HG03175 (cell line): ENCODE data around the gene CCDC172.

ENCODE experiments used
- ATAC-seq: cut with Tn5 transposase; IDR thresholded peaks from one replicate; pipeline ENCODE4 v1.9.1; 2021; ENCODE audit warnings: mild to moderate bottlenecking, moderate library complexity; ENCODE audit not compliant: unreplicated experiment

Gene CCDC172, protein sequence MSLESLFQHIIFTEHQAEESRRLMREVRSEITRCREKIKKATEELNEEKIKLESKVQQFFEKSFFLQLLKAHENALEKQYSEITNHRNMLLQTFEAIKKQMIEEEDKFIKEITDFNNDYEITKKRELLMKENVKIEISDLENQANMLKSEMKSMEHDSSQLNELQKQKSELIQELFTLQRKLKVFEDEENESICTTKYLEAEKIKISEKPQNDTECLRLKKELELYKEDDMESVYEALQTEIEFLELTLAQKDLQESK

DNA sequence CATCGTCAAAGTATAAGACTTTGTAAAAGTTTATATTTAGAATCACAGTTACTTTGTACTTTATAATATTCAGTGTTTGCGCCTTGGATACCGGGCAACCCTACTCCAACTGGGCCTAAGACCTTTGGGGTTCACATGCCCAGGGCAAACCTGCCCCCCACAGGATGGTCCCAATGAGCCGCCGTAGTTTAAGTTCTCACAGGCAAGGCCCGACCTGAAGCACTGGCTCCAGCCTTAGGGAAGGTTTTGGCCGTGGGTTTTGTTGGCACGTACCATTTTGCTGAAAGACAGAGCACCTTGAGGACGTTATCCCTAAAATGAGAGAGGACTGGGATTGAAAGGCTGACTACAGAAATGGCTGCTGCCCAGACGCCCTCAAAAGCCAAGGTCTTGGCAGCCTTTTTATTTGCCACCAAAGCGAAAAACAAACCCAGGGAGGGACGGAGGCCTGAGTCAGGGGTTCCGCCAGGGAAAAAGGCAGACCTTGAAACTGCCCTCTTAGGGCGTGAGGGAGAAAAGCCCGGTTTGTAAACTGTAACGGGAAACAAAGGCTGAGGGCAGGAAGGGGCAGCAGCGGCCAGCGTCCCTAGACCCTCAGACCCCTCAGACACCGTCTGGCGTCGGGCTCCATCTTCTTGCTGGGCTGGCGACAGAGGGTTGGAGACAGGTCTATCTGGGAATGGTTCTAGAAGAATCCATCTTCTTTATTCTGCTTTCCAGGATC is at the start of gene CCDC172:
TSS of gene CCDC172 (plus strand) at position 222 of the 724 bp plus-strand sequence. CDS start 564 bp downstream, outside the sequence.
- no peak for ATAC-seq

DNA sequence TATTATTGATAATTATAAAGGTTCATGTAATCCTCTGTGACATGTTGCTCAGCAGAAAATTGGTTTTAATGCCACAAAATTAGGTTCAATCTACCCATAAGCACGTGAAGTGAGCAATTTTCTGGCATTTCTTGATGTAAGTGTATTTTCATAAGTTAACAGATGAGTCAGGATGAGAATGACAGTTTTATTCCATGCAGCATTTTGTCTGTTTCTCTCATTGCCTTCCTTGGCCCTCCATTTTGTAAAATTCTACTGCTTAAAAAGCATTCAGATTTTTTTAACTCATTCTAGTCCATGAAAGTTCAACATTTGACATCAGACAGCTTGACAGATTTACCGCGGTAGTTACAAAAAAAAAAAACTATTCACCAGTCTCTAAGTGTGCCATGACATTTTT is 47.3 kb upstream of the CCDC172 start:
- no peak for ATAC-seq

DNA sequence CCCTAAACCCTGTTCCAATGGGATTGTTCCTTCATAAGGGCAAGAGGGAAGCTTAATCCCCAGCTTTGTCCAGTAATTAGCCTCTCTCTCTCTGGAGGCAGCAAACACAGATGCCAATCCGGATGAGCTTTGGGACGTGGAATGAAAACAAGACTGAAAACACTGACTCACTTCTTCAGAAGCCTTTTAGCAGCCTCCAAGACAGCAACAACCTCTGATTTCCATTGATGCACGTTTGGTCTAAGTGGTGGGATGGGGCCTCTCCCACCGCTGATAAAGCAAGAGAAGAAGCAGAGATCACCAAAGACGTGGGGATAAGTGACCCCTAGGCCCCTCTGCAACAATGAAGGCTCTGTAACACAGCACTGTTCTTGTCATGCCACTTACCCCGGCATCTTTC is 45.4 kb upstream of the CCDC172 start:
- no peak for ATAC-seq

DNA sequence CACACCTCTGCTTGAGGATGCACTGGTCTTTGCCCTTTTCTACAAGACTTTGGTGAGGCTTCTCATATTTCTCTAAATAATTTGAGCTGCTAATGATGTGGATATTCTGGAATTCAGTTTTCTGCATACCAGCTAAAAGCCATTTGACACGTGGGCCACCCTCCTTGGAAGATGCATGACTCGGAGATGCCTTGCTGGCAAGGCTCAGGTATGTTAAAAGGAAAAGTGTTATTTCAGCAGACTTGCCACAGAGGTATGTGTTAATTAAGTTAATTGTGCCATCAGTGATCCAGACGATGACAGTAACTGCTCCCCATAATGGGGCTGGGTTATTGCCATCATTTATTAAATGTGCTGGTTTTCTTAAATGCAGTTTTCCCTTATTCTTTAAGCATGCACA is 42.5 kb upstream of the CCDC172 start:
- no peak for ATAC-seq

DNA sequence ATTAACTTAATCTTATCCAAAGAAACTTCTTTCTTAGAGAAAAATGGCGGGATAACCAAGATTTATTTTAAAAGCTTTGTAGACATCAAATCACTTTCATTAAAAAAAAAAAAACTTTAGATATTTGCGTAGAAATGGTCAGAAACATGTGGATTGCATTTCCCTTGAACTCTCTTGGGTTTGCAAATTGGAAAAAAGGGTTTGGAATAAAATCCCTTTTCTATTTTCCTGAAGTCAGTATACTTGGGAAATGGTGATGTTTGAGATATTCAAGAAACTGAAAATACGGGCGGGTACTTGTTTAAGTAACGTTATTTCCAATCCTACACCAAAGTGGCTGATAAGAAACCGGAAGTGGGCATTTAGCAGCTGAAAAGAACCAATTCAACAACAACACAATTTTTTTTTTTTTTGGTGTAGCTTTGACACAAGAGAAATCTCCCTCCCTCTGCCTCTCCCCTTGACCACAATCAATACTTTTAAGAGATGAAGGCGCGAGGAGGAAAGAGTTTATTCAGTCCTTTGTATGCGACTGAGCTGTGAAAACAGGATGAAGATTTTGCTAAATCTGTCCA is 37.5 kb upstream of the CCDC172 start:
- ATAC-seq, result no peak

DNA sequence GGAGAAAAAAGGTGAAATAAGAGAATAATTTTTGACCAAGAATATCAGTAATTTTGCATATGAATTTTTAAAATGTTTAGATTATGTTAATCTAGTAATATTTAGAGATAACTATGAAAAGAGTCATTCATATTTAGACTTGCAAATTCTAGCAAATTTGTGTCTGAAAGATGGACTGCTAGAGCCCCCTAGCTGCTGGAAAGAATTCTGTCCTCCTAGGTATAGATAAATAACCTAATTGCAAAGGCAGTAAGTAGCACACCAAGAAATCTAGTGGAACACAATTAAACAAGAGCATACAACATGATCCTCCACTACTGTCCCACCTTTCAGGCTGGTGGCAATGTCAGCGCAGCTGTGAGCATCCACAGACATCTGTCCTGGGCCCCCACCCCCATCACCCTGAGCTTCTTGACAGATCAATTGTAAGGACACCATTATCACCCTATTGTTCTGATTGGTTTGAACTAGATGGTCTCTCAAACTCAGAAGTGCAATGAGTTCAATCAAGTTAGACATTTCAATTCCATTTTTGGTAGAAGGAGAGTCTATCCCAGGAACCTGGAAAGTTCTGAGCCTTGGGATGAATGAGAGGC is 36.2 kb upstream of the CCDC172 start:
- no peak for ATAC-seq

DNA sequence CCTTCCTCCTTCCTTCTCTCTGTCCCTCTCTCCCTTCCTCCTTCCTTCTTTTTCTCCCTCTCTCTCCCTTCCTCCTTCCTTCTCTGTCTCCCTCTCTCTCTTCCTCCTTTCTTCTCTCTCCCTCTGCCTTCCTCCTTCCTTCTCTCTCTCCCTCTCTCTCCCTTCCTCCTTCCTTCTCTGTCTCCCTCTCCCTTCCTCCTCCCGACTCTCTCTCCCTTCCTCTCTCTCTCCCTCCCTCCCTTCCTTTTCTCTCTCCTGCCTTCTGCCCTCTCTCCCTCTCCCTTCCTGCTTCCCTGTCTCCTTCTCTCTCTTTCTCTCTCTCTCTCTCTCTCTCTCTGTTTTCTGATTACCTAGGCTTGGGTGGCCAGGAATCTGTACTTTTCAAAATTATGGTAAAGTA is 34.6 kb upstream of the CCDC172 start:
- ATAC-seq, result no peak

DNA sequence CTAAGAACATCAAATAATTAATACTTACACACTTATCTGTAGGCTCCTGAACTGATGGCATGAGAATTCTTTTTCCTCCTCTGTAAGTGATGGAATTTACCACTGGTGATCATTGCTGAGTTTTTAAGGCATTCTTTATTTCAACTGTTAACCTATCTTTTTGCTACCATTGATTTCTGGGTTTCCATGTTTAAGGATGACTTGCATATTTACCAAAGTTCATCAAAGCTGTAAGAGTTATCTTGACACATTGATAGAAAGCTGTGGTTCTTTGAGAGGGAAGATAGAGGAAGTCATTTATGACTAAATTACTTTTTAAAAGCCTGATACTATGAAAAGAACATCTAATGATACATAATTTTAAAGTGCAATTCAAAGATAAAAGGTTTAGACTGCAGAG is 31.8 kb upstream of the CCDC172 start:
- no peak for ATAC-seq

DNA sequence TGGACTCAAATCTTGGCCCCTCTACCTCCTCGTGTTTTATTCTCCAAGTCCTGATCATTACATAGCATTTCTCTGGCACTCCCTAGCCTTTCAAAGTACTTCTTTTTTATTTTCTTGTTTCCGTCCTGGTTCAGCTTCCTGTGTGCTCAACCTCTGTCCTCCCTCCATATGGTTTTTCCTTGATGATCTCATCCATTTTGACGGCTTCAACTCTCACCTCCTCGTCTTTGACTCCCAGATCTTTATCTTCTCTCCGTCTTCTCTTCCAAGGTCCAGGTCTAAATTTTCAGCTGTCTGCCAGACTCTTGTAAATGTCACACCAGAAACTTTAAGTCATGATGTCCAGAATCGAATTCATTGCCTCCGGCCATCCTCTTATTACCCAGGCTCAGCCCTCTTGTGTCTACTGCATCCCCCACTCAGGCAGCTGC is 27.9 kb upstream of the CCDC172 start:
- no peak for ATAC-seq

DNA sequence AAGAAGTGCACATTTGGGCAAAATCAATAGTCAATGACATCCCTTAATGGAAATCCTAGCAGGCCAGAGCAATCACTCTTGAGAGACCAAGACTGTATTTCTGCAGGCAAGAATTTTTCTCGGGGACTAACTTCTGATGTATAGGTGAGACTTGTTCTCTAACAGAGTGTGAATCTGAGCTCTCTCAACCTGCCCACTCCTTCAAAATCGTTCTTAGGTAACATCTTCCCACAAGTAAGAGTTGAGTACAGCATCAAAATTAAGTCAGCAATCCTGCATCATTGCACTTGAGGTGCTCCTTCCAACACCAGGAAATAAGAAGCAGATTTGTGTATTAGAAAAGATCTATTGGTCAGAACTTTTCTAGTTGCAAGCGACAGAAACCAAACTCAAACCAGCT is 25.7 kb upstream of the CCDC172 start:
- ATAC-seq, result no peak

DNA sequence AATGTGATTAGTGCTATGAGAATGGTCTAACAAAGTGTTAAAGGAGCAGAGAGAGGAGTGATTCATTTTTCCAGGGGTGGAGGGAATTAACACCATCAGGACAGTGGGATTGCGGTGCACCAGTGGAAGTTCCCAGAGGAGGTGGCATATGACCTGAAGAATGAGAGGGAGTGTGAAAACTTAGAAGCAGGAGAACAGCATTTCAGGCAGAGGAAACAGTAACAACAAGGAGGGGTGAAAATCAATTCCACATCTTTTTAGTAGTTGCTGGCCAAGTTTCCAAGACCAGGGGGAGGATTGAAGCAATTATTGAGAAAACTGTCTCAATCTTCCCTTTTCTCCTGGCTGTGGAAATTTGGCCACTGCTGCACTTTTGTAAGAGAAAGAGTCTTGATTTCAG is 23.7 kb upstream of the CCDC172 start:
- ATAC-seq, result no peak

DNA sequence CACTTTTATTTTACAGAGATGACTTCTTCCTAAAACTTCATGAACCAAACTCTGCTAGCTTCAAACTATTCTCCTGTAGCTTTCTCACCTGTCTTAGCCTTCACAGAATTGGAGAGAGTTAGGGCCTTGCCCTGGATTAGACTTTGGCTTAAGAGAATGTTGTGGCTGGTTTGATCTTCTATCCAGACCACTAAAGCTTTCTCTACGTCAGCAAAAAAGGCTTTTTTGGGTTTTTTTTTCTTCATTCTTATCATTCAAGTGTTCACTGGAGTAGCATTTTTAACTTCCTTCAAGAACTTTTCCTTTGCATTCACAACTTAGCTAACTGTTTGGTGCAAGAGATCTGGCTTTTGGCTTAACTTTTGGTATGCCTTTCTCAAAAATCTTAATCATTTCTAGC is 19.3 kb upstream of the CCDC172 start:
- ATAC-seq, result no peak

DNA sequence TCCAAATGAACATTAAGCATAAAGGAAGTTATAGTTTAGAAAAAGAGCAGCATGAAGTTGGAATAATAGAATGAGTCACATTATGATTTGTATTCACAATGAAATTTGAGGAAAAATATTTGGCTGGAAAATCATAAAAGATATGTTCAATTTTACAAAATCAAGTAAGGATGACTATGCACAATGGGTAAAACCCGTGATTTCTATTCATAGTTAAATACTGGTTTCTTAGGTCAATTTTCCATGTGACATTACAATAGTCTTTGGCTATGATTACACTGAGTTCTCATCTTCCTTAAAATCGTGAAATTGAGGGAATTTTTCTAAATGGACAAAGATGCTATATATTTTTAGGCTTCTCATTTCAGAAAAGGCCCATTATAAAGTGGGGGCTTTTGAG is 17.4 kb upstream of the CCDC172 start:
- ATAC-seq, result no peak

DNA sequence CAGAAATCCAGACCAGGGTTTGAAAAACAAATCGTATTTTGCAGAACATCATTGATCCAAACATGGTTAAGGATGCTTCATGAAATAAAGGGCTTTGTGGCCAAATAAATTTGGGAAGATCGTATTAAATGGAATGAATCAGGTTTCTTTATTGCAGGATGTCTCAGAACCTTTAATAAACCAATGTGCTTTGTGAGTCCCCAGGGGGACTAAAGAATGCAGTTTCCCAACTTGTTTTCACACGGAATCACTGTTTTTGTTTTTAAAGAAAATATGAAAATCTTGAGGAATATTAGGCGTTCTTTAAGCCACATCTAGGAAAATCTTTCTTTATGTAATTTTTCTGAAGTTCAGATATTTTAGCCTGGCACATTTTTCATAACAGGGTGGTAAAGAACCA is 16.8 kb upstream of the CCDC172 start:
- ATAC-seq, result no peak

DNA sequence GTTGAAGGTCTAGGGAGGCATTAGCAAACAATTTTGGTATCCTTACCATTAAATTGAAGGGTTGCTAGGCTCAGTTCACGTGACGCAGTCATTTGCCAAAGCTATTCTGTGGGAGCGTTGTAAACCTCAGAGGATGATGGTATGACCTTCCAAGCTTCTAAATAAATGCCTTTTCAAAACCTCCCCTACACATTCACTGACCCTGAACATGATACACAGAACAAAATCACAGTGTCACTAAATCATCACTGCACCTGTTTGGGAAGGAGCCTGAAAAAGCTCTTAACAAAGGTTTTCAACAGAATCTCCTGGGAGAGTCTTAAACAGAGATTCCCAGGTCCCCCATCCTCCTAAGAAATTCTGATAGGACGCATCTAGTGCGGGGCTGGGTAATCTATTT is 13.2 kb upstream of the CCDC172 start:
- no peak for ATAC-seq

DNA sequence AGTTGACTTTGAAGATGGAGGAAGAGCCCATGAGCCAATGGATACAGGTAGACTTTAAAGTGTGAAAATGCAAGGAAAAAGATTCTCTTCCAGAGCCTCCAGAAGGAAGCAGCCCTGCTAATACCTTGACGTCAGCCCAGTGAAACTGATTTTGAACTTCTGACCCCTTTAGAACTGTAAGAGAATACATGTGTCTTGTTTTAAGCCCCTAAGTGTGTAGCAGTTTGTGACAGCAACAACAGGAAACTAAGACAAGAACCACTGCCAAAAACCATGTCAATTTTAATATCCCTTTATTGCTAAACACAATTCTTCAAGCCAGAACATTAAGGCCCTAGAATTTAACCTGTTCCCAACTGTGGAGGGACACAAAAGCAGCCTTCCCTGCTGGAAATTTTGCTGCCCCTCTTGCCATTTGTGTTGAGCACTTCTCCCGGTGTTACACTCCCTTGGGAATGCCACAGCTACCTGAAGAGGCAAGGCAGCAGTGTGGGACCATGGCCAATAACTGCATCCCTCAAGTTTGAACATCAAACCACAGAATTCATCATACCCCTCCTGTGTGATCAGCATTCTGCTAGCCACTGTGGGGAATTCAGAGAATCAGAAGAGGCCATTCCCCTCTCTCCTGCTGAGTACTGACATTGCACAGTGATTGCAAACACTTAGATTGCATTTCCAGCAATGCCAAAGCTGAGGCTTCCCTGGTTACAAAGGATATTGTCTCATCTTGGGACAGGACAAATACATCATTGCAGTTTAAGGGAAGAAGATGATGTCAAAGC is 12.3 kb upstream of the CCDC172 start:
- ATAC-seq, result no peak

DNA sequence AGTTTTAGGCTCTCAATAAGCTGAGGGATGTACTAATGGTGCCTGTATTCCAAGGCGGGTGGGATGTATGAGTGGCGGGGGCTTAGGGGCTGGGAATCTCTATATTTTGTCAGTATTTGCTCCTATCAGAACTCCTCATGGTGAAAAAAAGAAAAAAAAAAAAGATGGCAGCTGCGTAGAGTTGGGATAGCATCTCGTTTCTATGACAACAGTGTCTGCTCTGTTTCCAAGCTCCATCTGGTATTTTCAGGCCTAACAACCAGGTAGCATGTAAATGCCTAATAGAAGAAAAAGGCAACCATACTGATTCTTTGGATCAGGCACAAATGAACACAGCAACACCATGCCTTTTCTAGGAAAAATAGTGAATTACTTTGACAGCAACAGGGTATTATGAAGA is 11.7 kb upstream of the CCDC172 start:
- ATAC-seq, result no peak

DNA sequence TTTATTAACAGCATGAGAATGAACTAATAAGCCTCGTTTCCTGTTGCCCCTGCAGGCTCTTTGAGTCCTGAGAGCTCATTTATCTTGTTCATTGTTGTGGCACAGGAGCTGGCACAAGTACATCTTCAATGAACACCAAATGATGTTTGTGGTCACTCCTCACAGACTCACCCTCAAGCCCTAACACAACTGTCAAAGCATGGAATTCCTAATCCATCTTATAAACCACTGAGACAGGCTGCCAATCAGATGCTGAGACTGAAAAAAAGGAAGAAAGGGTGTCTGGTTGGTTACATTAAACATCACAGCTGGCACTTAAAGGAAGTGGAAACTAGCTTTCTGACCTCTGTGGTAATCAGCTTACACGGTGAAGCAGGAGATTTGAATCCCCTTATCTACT is 7.7 kb upstream of the CCDC172 start:
- ATAC-seq, result no peak

DNA sequence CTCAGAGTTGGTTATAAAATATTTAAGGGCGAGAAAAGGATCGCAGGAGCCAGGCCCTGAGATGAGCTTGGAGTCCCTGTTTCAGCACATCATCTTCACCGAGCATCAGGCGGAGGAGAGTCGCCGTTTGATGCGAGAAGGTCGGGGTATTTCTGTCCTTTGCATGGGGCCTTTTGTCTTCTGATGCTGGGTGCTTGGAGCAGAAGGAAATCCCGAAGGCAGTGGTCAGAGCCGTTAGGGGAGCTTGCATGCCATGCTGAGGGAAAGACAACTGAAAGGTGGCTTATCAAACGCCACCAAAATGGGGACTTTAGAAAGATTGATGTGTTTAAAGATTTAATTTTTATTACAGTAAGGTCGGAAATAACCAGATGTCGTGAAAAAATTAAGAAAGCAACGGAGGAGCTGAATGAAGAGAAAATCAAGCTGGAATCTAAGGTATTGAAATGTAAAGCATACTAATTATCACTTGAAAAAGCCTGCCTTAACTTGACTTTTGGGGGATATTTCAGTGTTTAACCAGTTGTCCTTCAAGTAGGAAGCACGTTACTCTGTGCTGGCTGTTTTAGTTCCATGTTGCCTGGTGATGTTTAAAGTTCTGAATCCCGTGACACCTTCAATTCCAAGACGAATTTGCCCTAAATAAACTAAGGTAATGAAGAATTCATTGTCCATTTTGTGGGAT is 845 bp downstream of the CCDC172 start:
- ATAC-seq, result no peak

DNA sequence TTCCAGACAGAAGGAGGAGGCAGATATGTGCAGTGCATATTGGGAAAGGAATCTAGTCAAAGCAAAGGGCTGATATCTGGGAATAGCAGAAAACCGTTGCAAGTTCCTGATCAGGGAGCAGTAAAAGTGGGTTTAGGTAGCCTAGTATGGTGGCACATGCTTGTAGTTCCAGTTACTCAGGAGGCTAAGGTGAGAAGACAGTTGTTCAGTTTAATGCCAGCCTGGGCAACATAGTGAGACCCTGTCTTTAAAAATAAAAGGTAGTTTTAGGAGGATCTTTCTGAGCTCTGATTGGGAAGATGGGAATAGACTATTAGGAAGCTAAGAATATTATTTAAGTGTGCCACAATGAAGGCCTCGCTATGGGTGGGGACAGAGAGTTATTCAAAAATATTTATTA is 1.7 kb downstream of the CCDC172 start:
- ATAC-seq, result no peak

DNA sequence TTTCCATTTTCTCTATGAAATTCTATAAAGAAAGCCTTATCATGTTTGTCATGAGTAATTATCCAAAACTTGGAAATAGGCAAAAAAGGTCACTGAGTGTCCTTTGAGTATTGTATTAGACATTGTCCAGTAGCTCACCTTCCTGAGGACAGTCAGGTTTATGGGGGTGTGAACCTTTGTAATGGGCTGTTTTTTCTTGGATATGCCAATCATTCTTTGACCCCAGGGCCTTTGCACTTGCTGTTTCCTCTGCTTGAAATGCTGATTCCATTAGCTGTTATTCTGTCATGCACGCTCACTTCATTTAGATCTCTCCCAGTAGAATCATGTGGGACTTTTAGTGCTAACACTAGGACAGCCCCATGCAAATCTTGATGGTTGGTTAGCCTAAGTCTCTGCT is 4.9 kb downstream of the CCDC172 start:
- ATAC-seq, result no peak
